ENCODE results near the gene MXD1. TPM values are rescaled to one million over a fixed set of nuclear protein-coding genes. Genes with fewer than 3 reads are reported as not detected.

MXD1 gene
- total RNA-seq, 1 donor from 2014 or later, result 3.3 TPM

DNA sequence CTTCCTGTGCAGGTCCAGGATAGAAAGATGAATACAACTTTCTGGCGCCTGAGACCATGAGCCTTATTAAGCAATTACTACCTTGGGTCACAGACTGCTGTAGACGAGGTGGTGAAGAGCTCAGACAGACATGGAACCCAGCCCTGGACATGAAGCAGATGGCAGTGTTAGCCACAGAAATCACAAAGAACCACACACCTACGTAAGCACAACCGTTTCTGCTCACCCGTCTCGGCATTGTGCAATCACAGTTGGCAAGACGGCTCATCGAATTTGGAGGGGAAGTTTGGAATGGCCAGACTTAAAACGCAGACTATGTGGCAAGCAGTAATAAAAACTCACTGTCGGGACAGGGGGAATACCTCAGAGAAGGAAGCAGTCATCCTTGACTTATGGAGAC, 70.8 kb downstream of the MXD1 start:
- Mint-ChIP-seq H3K4me1 (ENCODE audit: unreplicated experiment) (peaks cover 8% of the 10 kb centered on the region), H3K36me3 (ENCODE audit: low read depth, unreplicated experiment) (peaks cover 6% of the 10 kb centered on the region), H3K27ac (ENCODE audit: unreplicated experiment) (no peak overlapping the region), H3K9me3 (ENCODE audit: unreplicated experiment) (no peaks in the 10 kb centered on the region), H3K27me3 (ENCODE audit: unreplicated experiment) (peaks cover 8% of the 10 kb centered on the region), H3K4me3 (ENCODE audit: unreplicated experiment) (no peak overlapping the region)
- no peak for DNase-seq (ENCODE audit: low spot score)
- no peak for TF ChIP-seq CTCF (IDR thresholded peaks at IDR 0.05; ENCODE audit: unreplicated experiment)

GRCh38 chr2:69986691-69987090, 71.8 kb downstream of the MXD1 start:
- peaks cover 8% of the 10 kb centered on the region for H3K27me3 Mint-ChIP-seq (ENCODE audit: unreplicated experiment)
- no peak overlapping the region for H3K27ac Mint-ChIP-seq (ENCODE audit: unreplicated experiment)
- H3K4me1 Mint-ChIP-seq (ENCODE audit: unreplicated experiment), result peaks cover 8% of the 10 kb centered on the region
- no peaks in the 10 kb centered on the region for H3K9me3 Mint-ChIP-seq (ENCODE audit: unreplicated experiment)
- no peak overlapping the region for H3K4me3 Mint-ChIP-seq (ENCODE audit: unreplicated experiment)
- H3K36me3 Mint-ChIP-seq (ENCODE audit: low read depth, unreplicated experiment), result peaks cover 6% of the 10 kb centered on the region
- DNase-seq (ENCODE audit: low spot score), result no peak
- TF ChIP-seq CTCF (IDR thresholded peaks at IDR 0.05; ENCODE audit: unreplicated experiment), result no peak

GRCh38 chr2:69988086-69988635, 73.3 kb downstream of the MXD1 start:
- Mint-ChIP-seq H3K9me3 (ENCODE audit: unreplicated experiment) (no peaks in the 10 kb centered on the region), H3K4me3 (ENCODE audit: unreplicated experiment) (no peak overlapping the region), H3K27me3 (ENCODE audit: unreplicated experiment) (peaks cover 6% of the 10 kb centered on the region), H3K4me1 (ENCODE audit: unreplicated experiment) (peaks cover 6% of the 10 kb centered on the region), H3K36me3 (ENCODE audit: low read depth, unreplicated experiment) (peaks cover 5% of the 10 kb centered on the region), H3K27ac (ENCODE audit: unreplicated experiment) (no peak overlapping the region)
- DNase-seq (ENCODE audit: low spot score), result no peak
- no peak for TF ChIP-seq CTCF (IDR thresholded peaks at IDR 0.05; ENCODE audit: unreplicated experiment)

DNA sequence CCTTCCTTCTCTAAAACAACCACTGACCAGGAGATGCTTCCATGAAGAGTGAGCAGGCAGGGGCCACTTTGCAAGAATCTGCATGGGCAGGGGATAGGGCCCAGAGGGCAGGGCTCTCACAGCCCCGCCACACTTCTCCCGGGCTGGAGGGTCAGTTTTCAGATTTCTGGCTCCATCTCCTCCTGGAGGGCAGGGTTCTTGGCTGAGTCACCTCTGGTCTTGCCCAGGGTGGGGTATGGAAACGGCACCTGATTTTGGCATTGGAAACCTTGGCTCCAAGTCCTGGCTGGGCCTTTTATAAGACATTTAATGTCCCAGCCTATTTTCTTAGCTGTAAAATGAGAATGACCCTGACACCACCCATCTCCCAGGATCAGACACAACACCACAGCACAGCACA, 74.1 kb downstream of the MXD1 start:
- Mint-ChIP-seq H3K9me3 (ENCODE audit: unreplicated experiment) (no peaks in the 10 kb centered on the region), H3K4me1 (ENCODE audit: unreplicated experiment) (peaks cover 4% of the 10 kb centered on the region), H3K4me3 (ENCODE audit: unreplicated experiment) (no peak overlapping the region), H3K27ac (ENCODE audit: unreplicated experiment) (no peak overlapping the region), H3K36me3 (ENCODE audit: low read depth, unreplicated experiment) (peaks cover 6% of the 10 kb centered on the region), H3K27me3 (ENCODE audit: unreplicated experiment) (peaks cover 6% of the 10 kb centered on the region)
- TF ChIP-seq CTCF (IDR thresholded peaks at IDR 0.05; ENCODE audit: unreplicated experiment), result no peak
- DNase-seq (ENCODE audit: low spot score), result no peak

DNA sequence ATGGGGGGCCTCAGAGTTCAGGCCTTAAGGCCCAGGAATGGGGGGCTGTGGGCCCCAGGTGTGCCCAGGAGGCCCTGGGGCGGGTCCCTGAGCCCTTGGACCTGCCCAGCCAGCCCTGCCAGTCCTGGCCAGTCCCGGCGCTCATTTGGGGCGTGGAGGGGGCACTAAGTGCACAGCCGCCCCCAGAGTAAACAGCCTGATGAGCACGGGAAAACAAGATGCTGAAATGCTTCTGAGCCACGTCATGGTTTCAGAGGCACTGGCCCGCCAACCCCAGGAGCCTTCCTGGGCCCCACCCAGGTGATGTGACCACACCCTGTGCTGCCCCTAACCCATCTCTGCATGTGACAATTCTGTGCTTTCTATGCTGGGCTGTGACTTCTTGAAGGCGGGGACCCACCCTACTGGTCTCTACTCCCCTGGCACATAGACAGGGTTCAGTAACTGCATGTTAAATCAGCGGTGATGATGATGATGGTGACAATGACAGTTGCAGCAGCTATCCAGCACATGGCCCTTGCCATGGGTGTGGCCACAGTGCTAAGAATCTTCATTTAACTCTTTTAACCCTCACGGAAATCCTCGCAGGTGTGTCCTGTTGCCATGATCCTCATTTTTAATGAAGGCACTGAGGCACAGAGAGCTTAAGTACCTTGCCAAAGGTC, 74.7 kb downstream of the MXD1 start:
- H3K9me3 Mint-ChIP-seq (ENCODE audit: unreplicated experiment), result no peaks in the 10 kb centered on the region
- no peak for DNase-seq (ENCODE audit: low spot score)
- H3K4me1 Mint-ChIP-seq (ENCODE audit: unreplicated experiment), result peaks cover 4% of the 10 kb centered on the region
- TF ChIP-seq CTCF (IDR thresholded peaks at IDR 0.05; ENCODE audit: unreplicated experiment), result no peak
- H3K36me3 Mint-ChIP-seq (ENCODE audit: low read depth, unreplicated experiment), result peaks cover 9% of the 10 kb centered on the region
- H3K27me3 Mint-ChIP-seq (ENCODE audit: unreplicated experiment), result peaks cover 6% of the 10 kb centered on the region
- no peak overlapping the region for H3K27ac Mint-ChIP-seq (ENCODE audit: unreplicated experiment)
- no peak overlapping the region for H3K4me3 Mint-ChIP-seq (ENCODE audit: unreplicated experiment)

Measured in endothelial cell (in vitro differentiated cells).